HG02973 (cell line): ENCODE data around the gene FUT3.
"Not testable (repeated sequence)": the region's sequence is repeated elsewhere in the genome, so short reads cannot be mapped to it uniquely, and the experiment has no call there.

ENCODE experiments used
- ATAC-seq: cut with Tn5 transposase; IDR thresholded peaks from one replicate; pipeline ENCODE4 v1.9.1; 2021; ENCODE audit warnings: moderate library complexity; ENCODE audit not compliant: unreplicated experiment

FUT3 gene

GRCh38 chr19:5851302-5851701 is at the start of gene FUT3:
Gene FUT3 (minus strand): TSS chr19:5851449.
- ATAC-seq, result no peak

DNA sequence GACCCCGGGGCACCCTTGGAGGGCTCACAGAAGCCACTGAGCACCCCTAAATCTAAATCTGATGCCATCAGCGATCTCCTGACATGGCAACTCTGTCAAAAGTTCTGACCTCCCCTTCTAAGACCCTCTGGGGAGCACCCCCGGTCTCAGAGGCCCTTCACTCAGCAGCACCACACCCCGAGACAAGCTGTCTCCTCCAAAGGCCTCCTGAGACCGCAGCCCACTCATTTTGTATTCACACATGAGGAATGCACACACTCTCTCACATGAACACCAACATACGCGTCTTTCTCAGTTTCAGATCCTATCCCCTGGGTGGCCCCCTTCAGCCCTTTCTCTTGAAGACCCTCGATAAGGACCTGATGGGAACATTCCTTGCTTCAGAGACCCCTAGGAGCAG is 49.7 kb upstream of the FUT3 start:
- ATAC-seq, result no peak

- no peak for ATAC-seq
Observed at GRCh38 chr19:5899728-5900526, 48.7 kb upstream of the FUT3 start.

DNA sequence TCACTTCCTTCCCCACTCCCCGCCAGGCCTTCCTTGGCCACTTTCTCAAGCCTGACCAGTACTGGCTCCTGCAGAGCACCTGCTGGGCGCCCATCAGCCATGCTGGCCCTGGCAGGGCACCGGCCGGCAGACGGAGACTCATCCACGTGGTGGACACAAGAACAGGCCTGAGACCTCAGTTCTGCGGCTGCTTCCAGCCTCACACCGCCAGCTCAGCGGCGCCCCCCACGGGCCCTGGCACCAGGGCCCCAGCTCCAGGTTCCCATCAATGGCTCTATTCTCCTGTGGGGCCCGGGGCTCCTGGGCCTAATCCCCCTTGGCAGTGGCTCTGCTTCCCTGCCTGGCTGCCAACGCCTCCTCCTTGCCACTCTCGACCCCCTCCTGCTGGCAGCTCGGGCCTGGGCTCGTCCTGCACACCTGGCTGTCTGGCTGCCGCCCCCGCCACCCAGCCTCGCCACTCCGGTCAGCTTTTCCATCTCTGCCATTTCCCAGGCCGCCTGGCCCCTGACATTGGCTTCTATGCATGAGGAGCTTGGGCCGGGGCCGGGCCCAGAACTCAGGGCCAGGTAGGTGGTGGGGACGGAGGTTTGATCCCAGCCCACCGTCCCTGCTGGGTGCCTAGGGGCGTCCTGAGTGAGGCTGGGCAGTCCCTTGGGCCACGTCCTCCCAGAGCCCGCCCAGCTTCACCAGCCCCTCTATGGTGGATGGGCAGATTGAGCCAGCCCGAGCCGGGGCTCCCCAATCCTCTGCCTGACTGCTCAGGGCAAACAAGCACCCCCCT is 46.1 kb upstream of the FUT3 start:
- ATAC-seq, result no peak

GRCh38 chr19:5896365-5897076 is 45.3 kb upstream of the FUT3 start:
- no peak for ATAC-seq

DNA sequence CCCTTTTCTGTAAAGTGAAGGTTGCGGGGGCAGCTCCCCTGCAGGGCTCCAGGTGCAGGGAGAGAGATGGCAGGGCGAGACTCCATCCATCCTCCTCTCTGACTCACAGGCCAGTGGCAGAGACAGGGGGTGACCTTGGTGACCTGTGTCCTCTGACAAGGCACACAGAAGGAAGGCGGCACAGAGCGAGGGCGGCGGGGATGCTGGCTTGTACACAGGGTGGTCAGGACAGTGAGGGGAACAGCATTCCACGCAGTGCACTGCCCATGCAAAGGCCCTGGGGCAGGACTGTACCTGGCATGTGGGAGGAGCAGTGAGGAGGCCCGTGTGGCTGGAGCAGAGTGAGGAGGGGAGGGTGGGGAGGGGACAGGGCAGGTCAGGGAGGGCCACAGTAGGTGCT is 44.6 kb upstream of the FUT3 start:
- ATAC-seq, result no peak

DNA sequence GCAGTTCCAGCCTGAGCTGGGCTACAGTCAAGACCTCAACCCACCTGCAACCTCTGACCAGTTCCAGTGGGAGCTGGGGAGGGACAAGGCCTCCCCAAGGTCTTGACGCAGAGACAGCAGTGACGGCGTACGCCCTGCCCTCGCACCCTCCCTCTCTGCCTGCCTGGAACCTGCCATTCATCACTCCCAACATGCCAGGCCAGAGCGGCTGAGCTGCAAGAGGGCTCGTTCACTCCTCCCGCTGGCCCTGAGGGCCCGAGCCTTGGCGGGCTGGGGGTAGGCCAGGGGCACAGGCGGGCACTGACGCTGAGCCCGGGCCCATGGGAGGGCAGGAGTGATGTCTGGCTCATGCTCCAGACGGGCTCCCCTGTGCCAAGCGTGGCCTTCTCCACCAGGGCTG is 44.2 kb upstream of the FUT3 start:
- ATAC-seq, result no peak

DNA sequence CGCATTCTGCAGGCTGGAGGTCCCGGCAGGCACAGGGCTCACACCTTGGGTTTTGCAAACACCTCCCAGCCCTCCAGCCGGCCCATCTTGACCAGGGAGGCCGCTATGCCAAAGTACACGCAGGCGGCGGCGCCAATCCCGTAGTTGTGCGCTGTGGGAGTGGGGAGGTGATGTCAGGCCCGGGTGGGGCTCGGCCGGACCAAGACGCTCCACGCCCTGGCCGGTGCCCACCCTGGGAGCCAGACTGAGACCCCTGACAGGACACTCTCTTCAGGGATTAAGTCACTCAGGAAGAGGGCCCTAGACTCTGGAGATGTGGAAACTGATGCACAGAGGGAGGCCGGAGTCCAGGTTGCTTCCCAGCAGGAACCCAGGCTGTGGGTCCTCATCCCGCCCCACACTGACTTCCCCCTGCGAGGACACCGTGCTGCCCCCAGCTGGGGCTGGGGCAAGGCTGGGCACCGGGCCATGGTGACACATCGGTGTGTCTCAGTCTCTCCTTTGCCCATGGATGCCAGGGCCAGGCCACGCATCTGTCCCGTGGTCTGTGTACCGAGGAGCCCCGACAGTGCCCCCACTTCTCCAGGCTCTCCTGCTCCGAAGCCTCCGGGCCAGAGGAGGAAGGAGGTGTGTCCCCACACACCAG is 43.6 kb upstream of the FUT3 start:
- no peak for ATAC-seq

DNA sequence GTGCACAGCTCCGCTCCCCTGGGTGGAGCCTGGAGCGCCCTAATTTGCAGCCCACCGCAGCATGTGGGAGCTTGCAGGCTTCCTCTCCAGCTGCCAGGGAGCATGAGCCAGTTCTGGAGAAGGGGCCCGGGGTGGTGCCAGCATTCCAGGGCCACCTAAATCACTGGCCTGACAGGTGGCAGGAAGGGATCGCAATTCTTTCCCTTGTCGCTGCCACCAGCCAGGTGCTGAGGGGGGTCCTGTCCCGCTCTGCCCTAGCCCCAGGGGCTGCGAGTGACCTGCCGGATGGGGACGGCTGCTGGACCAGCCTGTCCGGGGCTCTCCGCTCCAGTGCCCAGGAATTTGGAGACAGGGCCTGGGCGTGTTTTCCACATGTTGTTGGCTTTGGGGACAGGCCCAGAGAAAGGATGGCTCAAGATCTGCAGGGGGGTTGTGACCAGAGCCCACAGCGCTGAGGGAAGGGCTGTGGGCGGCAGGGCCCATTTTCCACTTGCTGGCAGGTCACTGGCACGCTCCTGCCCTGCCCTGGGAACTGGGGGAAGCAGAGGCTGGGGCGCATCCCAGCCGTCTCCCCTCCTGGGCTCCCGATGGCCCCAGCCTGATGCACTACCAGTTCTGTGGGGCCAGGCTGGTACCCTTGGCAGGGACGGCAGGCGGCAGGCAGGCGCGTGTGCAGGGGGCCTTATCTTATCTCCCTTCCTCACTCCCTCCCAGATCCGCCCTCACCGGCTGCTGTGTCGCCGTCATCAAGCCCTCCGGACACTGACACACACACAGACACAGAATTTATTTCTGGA is 42.9 kb upstream of the FUT3 start:
- ATAC-seq, result no peak

DNA sequence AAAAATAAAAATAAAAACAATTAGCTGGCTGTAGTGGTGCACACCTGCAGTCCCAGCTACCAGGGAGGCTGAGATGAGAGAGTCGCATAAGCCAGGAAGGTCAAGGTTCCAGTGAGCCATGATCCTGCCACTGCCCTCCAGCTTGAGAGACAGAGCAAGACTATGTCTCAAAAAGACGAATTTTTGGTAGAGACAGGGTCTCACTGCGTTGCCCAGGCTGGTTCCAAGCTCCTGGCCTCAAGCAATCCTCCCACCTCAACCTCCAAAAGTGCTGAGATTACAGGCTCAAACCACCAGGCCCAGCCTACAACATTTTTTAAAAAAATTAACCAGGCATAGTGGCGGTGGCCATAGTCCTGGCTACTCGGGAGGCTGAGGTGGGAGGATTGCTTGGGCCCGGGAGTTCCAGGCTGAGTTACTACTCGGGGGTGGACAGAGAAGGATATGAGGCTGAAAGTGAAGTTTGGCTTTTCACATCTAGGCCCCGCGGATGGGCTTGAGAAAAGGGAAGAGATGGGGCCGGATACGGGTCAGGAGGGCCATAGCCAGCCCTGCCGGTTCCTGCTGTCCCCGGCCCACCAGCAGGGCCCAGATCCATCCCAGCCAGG is 42.2 kb upstream of the FUT3 start:
- no peak for ATAC-seq

DNA sequence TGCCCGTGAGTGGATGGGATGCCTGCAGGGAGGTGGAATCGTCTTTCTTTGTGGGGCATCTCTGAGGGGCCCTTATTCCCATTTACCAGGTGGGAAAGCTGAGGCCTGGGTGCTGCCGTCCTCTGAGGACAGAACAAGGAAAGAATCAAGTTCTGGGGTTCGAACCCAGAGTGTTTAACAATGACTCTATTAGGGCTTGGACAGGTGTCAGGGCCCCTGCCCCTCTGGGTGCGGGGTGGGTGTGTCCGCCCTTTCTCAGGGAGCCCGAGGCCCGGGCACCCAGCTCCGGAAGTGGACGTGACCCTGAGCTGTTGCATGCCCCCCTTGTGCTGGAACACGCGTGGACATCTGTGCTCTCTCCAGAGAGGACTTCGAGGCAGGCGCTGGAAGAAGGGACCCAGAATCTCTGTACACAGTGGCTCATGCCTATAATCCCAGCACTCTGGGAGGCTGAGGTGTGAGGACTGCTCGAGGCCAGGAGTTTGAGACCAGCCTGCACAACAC is 41.6 kb upstream of the FUT3 start:
- ATAC-seq, result no peak

- no peak for ATAC-seq
Observed at GRCh38 chr19:5891938-5892771, 40.9 kb upstream of the FUT3 start.

DNA sequence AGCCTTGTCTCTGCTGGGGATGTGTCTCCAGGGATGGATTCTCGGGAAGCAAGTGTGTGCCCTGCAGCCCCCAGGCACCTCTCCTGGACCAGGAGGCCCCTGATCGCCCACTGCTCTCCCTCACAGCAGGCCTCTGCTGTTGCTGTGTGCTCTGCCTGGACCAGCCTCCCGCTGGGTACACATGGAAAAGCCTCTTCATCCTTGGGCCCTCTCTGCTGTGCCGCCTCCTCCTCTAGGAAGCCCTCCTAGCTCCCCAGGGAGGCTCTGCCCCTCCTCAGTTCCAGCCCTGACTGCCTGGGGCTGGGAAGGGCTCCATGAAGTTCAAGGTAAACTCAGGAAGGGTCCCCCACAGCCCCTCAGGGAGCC is 40.3 kb upstream of the FUT3 start:
- ATAC-seq, result no peak

DNA sequence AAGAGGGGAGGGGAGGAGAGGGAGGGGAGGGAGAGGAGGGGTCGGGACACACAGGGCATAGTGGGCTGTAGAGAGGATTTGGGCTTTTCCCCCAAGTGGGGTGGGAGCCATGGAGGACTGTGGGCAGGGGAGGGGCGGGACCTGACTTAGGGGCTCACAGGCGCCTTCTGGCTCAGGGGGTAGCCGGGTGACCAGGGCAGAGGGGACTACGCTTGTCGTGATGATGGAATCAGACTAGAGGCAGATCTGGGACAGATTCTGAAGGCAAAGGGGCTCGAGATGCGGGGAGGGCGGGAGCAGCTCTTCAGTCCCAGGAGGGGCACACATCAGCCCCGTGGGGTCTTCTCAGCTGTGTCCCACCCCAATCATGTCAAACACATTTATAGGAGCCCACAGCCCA is 38.9 kb upstream of the FUT3 start:
- no peak for ATAC-seq

DNA sequence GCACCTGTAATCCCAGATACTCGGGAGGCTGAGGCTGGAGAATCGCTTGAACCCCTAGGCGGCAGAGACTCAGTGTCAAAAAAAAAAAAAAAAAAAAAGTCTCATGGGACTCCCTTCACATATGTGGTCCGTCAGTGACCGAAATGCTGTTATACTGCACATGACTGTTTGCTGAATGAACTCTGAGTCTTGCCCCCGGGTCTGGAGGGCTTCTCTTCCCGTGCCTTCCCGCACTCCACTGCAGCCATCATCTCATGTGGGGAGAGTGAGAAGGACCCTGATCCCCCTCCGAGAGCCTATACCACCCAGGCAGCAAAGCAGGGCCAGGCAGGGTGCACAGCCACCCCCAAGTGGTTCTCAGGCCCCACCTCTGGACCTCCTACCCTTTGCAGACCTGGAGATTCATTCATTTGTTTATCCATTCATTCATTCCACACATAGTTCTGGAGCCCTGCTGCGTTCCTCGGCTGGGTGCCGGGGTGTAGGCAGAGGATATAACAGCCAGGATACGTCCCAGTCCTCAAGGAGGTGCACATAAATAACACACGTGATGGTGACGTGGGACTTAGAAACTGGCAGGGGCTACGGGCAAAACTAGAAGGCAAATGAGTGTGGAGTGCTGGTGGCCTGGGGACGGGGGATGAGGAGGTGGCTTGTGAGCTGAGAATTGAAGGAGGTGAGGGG is 38.2 kb upstream of the FUT3 start:
- ATAC-seq, result no peak

- not testable (repeated sequence) for ATAC-seq
Observed at GRCh38 chr19:5884065-5884811, 33.0 kb upstream of the FUT3 start.

- ATAC-seq, result not testable (repeated sequence)
Observed at GRCh38 chr19:5883157-5883873, 32.1 kb upstream of the FUT3 start.
